Cardiac muscle cell (in vitro differentiated cells and primary cell): ENCODE results near the gene ADCK2. TPM values are rescaled to one million over a fixed set of nuclear protein-coding genes. Genes with fewer than 3 reads are reported as not detected.
"Not testable (repeated sequence)": the region's sequence is repeated elsewhere in the genome, so short reads cannot be mapped to it uniquely, and the experiment has no call there.

ENCODE experiments used
- DNase-seq, 2 donors: peaks; one replicate each; pipeline versions ENCODE4 v3.0.0 to v3.0.0-alpha.2; 2010 to 2017; ENCODE audit warnings: low read depth in 1 of 2, low spot score in 1 of 2
- H3K27ac ChIP-seq: fragments of 200-600 bp; sonication (generic); 2 replicates; pipeline ENCODE4 v1.5.1; 2016
- H3K27me3 ChIP-seq: fragments of 200-600 bp; sonication (generic); 2 replicates; pipeline ENCODE4 v1.6.0; 2016; ENCODE audit warnings: control low read depth
- H3K36me3 ChIP-seq: fragments of 200-600 bp; sonication (generic); 2 replicates; pipeline ENCODE4 v1.5.1; 2016; ENCODE audit warnings: control low read depth
- H3K4me1 ChIP-seq: fragments of 200-600 bp; sonication (generic); 2 replicates; pipeline ENCODE4 v1.8.1; 2017; ENCODE audit warnings: low read depth, mild to moderate bottlenecking, mixed run types
- H3K4me3 ChIP-seq: fragments of 200-600 bp; sonication (generic); 2 replicates; pipeline ENCODE4 v1.5.1; 2016; ENCODE audit warnings: mild to moderate bottlenecking
- H3K9me3 ChIP-seq: fragments of 200-600 bp; sonication (generic); 2 replicates; pipeline ENCODE4 v1.5.1; 2017; ENCODE audit warnings: low read depth, mild to moderate bottlenecking, control low read depth
- CTCF ChIP-seq: IDR thresholded peaks from 2 replicates; pipeline ENCODE4 v1.5.1; 2012; ENCODE audit warnings: low read depth, mild to moderate bottlenecking, low read length
- polyA plus RNA-seq: library from polyadenylated mRNA; unstranded; fragments of >200 nt; fragmentation: Nextera tagmentation; extraction: Ambion mirVana; gene quantifications from 2 replicates; pipeline ENCODE4 v1.2.1, GENCODE V29; 2016
- total RNA-seq: library from RNA; depleted of rRNA; stranded (reverse); fragments of >200 nt; gene quantifications from 2 replicates; pipeline ENCODE4 v1.2.3, GENCODE V29; 2016

Gene ADCK2
- total and polyA plus RNA-seq, 2 experiments from 2014 or later = 13.9 to 31.1 TPM

GRCh38 chr7:140689199-140690152, 16.7 kb downstream of the ADCK2 start:
- DNase-seq = no peak
- H3K4me3 ChIP-seq = no peak overlapping the region
- H3K27ac ChIP-seq = no peak overlapping the region
- H3K36me3 ChIP-seq = peaks cover 4% of the 10 kb centered on the region
- H3K4me1 ChIP-seq = no peaks in the 10 kb centered on the region
- H3K9me3 ChIP-seq = no peaks in the 10 kb centered on the region
- no peak for TF ChIP-seq CTCF
- H3K27me3 ChIP-seq = no peaks in the 10 kb centered on the region

GRCh38 chr7:140691376-140692045, 18.8 kb downstream of the ADCK2 start:
- no peaks in the 10 kb centered on the region for H3K9me3 ChIP-seq
- DNase-seq = no peak
- peaks cover 4% of the 10 kb centered on the region for H3K4me1 ChIP-seq
- H3K36me3 ChIP-seq = peaks cover 4% of the 10 kb centered on the region
- H3K27ac ChIP-seq = no peak overlapping the region
- no peak overlapping the region for H3K4me3 ChIP-seq
- no peaks in the 10 kb centered on the region for H3K27me3 ChIP-seq
- TF ChIP-seq CTCF = no peak

DNA sequence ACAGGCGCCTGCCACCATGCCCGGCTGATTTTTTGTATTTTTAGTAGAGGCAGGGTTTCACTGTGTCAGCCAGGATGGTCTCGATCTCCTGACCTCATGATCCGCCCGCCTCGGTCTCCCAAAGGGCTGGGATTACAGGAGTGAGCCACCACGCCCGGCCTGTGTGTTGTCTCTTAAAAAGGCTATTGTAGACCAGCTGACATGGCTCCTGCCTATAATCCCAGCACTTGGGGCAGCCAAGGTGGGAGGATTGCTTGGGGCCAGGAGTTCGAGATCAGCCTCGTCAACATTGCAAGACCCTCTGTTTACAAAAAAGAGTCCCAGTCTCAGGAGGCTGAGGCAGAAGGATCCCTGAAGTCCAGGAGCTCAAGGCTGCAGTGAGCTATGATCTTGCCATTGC, 21.1 kb downstream of the ADCK2 start:
- H3K4me1 ChIP-seq, H3K9me3 ChIP-seq, H3K27me3 ChIP-seq, H3K36me3 ChIP-seq, DNase-seq, H3K27ac ChIP-seq, H3K4me3 ChIP-seq: not testable (repeated sequence)

GRCh38 chr7:140694592-140694991, 21.8 kb downstream of the ADCK2 start:
- no peak overlapping the region for H3K27ac ChIP-seq
- TF ChIP-seq CTCF = no peak
- no peaks in the 10 kb centered on the region for H3K36me3 ChIP-seq
- no peak for DNase-seq
- H3K4me1 ChIP-seq = peaks cover 8% of the 10 kb centered on the region
- no peaks in the 10 kb centered on the region for H3K27me3 ChIP-seq
- no peaks in the 10 kb centered on the region for H3K9me3 ChIP-seq
- no peak overlapping the region for H3K4me3 ChIP-seq

GRCh38 chr7:140695381-140695780, 22.6 kb downstream of the ADCK2 start:
- no peaks in the 10 kb centered on the region for H3K9me3 ChIP-seq
- no peak overlapping the region for H3K27ac ChIP-seq
- DNase-seq = no peak
- no peaks in the 10 kb centered on the region for H3K27me3 ChIP-seq
- H3K4me1 ChIP-seq = peaks cover 8% of the 10 kb centered on the region
- H3K4me3 ChIP-seq = no peak overlapping the region
- no peak for TF ChIP-seq CTCF
- no peaks in the 10 kb centered on the region for H3K36me3 ChIP-seq
